ENCODE data around the gene ADH1C. TPM values are rescaled to one million over a fixed set of nuclear protein-coding genes. Genes with fewer than 3 reads are reported as not detected.

ADH1C gene
- total and polyA plus RNA-seq, 5 experiments from 2014 or later = not detected

GRCh38 chr4:99317354-99317753 is 35.2 kb downstream of the ADH1C start:
- peaks cover 1 to 8% (median 7%) of the 10 kb centered on the region in 5 donors for H3K27me3 Mint-ChIP-seq
- POLR2A ChIA-PET = interaction anchor here (0.7 kb wide), 1 partner anchor 866 kb away, joined by 3 read pairs; no protein-coding TSS in a partner anchor
- H3K36me3 Mint-ChIP-seq = no peaks in the 10 kb centered on the region

GRCh38 chr4:99315839-99316238 is 36.7 kb downstream of the ADH1C start:
- no peak for ATAC-seq
- no peak overlapping the region for H3K4me3 Mint-ChIP-seq
- H3K36me3 Mint-ChIP-seq = no peaks in the 10 kb centered on the region
- H3K4me1 Mint-ChIP-seq = no peaks in the 10 kb centered on the region
- POLR2A ChIA-PET = no interaction called here
- DNase-seq = no peak
- H3K9me3 Mint-ChIP-seq = no peaks in the 10 kb centered on the region
- H3K27ac Mint-ChIP-seq = no peak overlapping the region
- H3K27me3 Mint-ChIP-seq = peaks cover 1 to 12% (median 7%) of the 10 kb centered on the region in 5 donors

More at GRCh38 chr4:99317354-99317753, 35.2 kb downstream of the ADH1C start:
- no peak overlapping the region for H3K4me3 Mint-ChIP-seq
- ATAC-seq (no peak), DNase-seq (no peak)
- H3K27ac Mint-ChIP-seq = no peak overlapping the region
- H3K4me1 Mint-ChIP-seq = no peaks in the 10 kb centered on the region
- no peaks in the 10 kb centered on the region for H3K9me3 Mint-ChIP-seq

- H3K4me3 Mint-ChIP-seq = no peak overlapping the region
- ATAC-seq = no peak
- no peaks in the 10 kb centered on the region for H3K36me3 Mint-ChIP-seq
- peaks cover 0 to 17% (median 6%) of the 10 kb centered on the region in 5 donors for H3K27me3 Mint-ChIP-seq
- no peak overlapping the region for H3K27ac Mint-ChIP-seq
- H3K4me1 Mint-ChIP-seq = no peaks in the 10 kb centered on the region
- POLR2A ChIA-PET = no interaction called here
- DNase-seq = no peak
- no peaks in the 10 kb centered on the region for H3K9me3 Mint-ChIP-seq
These were observed 38.3 kb downstream of the ADH1C start for GRCh38 chr4:99314211-99314610.

- Mint-ChIP-seq H3K36me3 (no peaks in the 10 kb centered on the region), H3K27me3 (peaks cover 3 to 10% (median 6%) of the 10 kb centered on the region in 5 donors), H3K4me3 (no peak overlapping the region), H3K27ac (no peak overlapping the region), H3K9me3 (no peaks in the 10 kb centered on the region), H3K4me1 (no peaks in the 10 kb centered on the region)
- DNase-seq (no peak), ATAC-seq (no peak)
- POLR2A ChIA-PET = no interaction called here
These were observed 42.2 kb downstream of the ADH1C start for GRCh38 chr4:99310389-99310788.

GRCh38 chr4:99305638-99306400 is 46.7 kb downstream of the ADH1C start:
- Mint-ChIP-seq H3K4me3 (peak overlapping the region in 1 of 10 donors; percentile 45), H3K27me3 (peaks cover 3 to 10% (median 4%) of the 10 kb centered on the region in 5 donors), H3K36me3 (peaks cover 0 to 4% (median 0%) of the 10 kb centered on the region in 3 donors), H3K9me3 (peaks cover 0 to 20% (median 8%) of the 10 kb centered on the region in 9 donors), H3K4me1 (no peaks in the 10 kb centered on the region), H3K27ac (no peak overlapping the region)
- DNase-seq (no peak), ATAC-seq (no peak)
- POLR2A ChIA-PET = no interaction called here

GRCh38 chr4:99301376-99302164 is 51.0 kb downstream of the ADH1C start:
- POLR2A ChIA-PET = no interaction called here
- H3K4me3 Mint-ChIP-seq = no peak overlapping the region
- H3K4me1 Mint-ChIP-seq = no peaks in the 10 kb centered on the region
- ATAC-seq = no peak
- no peak overlapping the region for H3K27ac Mint-ChIP-seq
- peaks cover 3 to 49% (median 28%) of the 10 kb centered on the region in 9 donors for H3K9me3 Mint-ChIP-seq
- DNase-seq = no peak
- peaks cover 0 to 4% (median 3%) of the 10 kb centered on the region in 3 donors for H3K36me3 Mint-ChIP-seq
- peaks cover 0 to 3% (median 0%) of the 10 kb centered on the region in 5 donors for H3K27me3 Mint-ChIP-seq

- Mint-ChIP-seq H3K36me3 (peaks cover 0 to 10% (median 3%) of the 10 kb centered on the region in 3 donors), H3K27ac (no peak overlapping the region), H3K27me3 (peaks cover 0 to 3% (median 0%) of the 10 kb centered on the region in 5 donors), H3K9me3 (peaks cover 3 to 55% (median 33%) of the 10 kb centered on the region in 9 donors), H3K4me1 (no peaks in the 10 kb centered on the region), H3K4me3 (no peak overlapping the region)
- no peak for DNase-seq
- no peak for ATAC-seq
- POLR2A ChIA-PET = no interaction called here
These were observed 51.6 kb downstream of the ADH1C start for GRCh38 chr4:99300934-99301333.

GRCh38 chr4:99293357-99293756 is 59.2 kb downstream of the ADH1C start:
- DNase-seq (no peak), ATAC-seq (no peak)
- Mint-ChIP-seq H3K9me3 (peaks cover 7 to 56% (median 31%) of the 10 kb centered on the region in 9 donors), H3K27ac (no peak overlapping the region), H3K36me3 (peaks cover 3 to 30% (median 14%) of the 10 kb centered on the region in 3 donors), H3K27me3 (peaks cover 0 to 25% (median 6%) of the 10 kb centered on the region in 5 donors), H3K4me3 (no peak overlapping the region), H3K4me1 (no peaks in the 10 kb centered on the region)
- POLR2A ChIA-PET = no interaction called here

GRCh38 chr4:99290848-99291786 is 61.4 kb downstream of the ADH1C start, which contains the start of gene ADH1A:
Gene ADH1A, minus strand, starts transcription at chr4:99290985. Its CDS starts 71 bp downstream, at chr4:99290914.
- no peak for ATAC-seq
- Mint-ChIP-seq H3K36me3 (peaks cover 3 to 26% (median 14%) of the 10 kb centered on the region in 3 donors), H3K4me3 (no peak within 1 kb of the TSS), H3K9me3 (peaks cover 3 to 34% (median 19%) of the 10 kb centered on the region in 9 donors), H3K27me3 (peaks cover 0 to 25% (median 5%) of the 10 kb centered on the region in 5 donors), H3K27ac (no peak within 1 kb of the TSS), H3K4me1 (no peaks in the 10 kb centered on the region)
- no peak for DNase-seq
- POLR2A ChIA-PET = no interaction called here

Other genes starting within 250 kb of the ADH1C start
- gene ADH4, start 208.4 kb downstream of the ADH1C start, total RNA-seq = not detected
- not detected for gene ADH4, start 208.4 kb downstream of the ADH1C start, polyA plus RNA-seq
- not detected for gene ADH6, start 133.5 kb downstream of the ADH1C start, total RNA-seq
- gene ADH6, start 133.5 kb downstream of the ADH1C start, polyA plus RNA-seq = not detected
- not detected for gene ADH1A, start 61.8 kb downstream of the ADH1C start, total RNA-seq
- not detected for gene ADH1A, start 61.8 kb downstream of the ADH1C start, polyA plus RNA-seq
- gene ADH1B, start 31.3 kb downstream of the ADH1C start, total RNA-seq = not detected
- gene ADH1B, start 31.3 kb downstream of the ADH1C start, polyA plus RNA-seq = not detected
- gene ADH7, start 82.6 kb upstream of the ADH1C start, total RNA-seq = not detected
- gene ADH7, start 82.6 kb upstream of the ADH1C start, polyA plus RNA-seq = not detected
- gene C4orf17, start 158.3 kb upstream of the ADH1C start, total RNA-seq = not detected
- gene C4orf17, start 158.3 kb upstream of the ADH1C start, polyA plus RNA-seq = not detected
- gene TRMT10A, start 211.3 kb upstream of the ADH1C start, total RNA-seq = 1 to 10 TPM; 5.2 to 8.7 TPM
- 1 to 10 TPM; 2.5 to 2.9 (median 2.6) TPM for gene TRMT10A, start 211.3 kb upstream of the ADH1C start, polyA plus RNA-seq
- under 1 TPM in 1 of 2 experiments, not detected in 1; 0.73 TPM for gene MTTP, start 222.1 kb upstream of the ADH1C start, total RNA-seq
- not detected for gene MTTP, start 222.1 kb upstream of the ADH1C start, polyA plus RNA-seq

Measured in naive thymus-derived CD8-positive, alpha-beta T cell (primary cell).